GM19372 (cell line): ENCODE results near the gene GOLGA2.

Experiments
- ATAC-seq: cut with Tn5 transposase; IDR thresholded peaks from one replicate; pipeline ENCODE4 v1.9.1; 2021; ENCODE audit warnings: mild to moderate bottlenecking, low read depth, moderate library complexity; ENCODE audit not compliant: unreplicated experiment

The GOLGA2 gene, protein sequence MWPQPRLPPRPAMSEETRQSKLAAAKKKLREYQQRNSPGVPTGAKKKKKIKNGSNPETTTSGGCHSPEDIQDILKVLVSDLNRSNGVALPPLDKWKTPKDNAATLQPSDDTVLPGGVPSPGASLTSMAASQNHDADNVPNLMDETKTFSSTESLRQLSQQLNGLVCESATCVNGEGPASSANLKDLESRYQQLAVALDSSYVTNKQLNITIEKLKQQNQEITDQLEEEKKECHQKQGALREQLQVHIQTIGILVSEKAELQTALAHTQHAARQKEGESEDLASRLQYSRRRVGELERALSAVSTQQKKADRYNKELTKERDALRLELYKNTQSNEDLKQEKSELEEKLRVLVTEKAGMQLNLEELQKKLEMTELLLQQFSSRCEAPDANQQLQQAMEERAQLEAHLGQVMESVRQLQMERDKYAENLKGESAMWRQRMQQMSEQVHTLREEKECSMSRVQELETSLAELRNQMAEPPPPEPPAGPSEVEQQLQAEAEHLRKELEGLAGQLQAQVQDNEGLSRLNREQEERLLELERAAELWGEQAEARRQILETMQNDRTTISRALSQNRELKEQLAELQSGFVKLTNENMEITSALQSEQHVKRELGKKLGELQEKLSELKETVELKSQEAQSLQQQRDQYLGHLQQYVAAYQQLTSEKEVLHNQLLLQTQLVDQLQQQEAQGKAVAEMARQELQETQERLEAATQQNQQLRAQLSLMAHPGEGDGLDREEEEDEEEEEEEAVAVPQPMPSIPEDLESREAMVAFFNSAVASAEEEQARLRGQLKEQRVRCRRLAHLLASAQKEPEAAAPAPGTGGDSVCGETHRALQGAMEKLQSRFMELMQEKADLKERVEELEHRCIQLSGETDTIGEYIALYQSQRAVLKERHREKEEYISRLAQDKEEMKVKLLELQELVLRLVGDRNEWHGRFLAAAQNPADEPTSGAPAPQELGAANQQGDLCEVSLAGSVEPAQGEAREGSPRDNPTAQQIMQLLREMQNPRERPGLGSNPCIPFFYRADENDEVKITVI

DNA sequence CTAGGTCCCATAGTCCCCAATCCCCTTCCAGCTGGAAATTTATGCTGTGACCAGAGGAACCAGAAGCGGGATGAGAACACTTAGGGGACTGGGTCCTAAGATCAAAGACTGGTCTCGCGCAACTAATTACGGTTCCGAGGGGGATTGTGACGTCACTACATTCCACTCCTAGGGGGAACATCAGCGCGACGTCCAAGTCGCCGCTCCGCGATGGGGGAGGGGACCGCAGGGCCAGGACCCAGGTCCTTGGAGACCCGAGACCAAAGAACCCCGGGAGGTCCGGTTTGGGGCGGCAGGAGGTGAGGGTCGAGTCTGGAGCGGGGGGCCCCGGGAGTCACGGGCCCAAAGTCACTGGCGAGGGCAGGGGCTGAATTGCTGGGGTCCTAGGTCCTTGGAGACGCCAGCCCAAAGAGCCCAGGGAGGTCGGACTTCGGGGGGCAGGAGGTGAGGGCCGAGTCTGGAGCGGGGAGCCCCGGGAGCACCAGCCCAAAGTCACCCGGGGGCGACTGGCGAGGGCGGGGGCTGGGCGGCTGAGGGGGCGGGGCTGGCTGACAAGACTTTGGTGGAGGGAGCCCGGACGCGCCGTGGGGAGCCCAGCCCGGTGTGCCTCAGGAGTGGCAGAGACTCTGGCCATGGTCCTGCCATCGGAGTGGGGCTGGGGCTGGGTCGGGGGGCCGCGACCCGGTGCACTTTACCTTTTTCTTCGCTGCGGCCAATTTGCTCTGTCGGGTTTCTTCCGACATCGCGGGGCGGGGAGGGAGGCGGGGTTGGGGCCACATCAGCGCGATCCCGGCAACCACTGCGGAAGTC lies at the start of gene GOLGA2:
Gene GOLGA2, minus strand, starts transcription at position 810 of the 810 bp plus-strand sequence. Its CDS starts 31 bp downstream, at position 779.
- peak; percentile 41 for ATAC-seq

DNA sequence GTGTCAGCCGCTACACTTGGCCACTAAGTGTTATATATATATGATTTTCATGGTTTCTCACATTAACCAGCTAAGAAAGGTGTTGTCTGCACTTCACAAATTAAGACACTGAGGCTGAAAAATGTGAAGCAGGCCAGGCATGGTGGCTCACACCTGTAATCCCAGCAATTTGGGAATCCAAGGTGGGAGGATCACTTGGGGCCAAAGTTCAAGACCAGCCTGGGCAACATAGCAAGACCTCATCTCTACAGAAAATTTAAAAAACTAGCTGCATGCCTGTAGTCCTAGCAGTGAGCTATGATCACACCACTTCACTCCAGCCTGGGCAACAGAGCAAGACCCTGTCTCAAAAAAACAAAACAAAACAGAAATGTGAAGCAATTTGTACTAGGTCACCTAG lies 48.6 kb upstream of the GOLGA2 start:
- ATAC-seq: no peak

DNA sequence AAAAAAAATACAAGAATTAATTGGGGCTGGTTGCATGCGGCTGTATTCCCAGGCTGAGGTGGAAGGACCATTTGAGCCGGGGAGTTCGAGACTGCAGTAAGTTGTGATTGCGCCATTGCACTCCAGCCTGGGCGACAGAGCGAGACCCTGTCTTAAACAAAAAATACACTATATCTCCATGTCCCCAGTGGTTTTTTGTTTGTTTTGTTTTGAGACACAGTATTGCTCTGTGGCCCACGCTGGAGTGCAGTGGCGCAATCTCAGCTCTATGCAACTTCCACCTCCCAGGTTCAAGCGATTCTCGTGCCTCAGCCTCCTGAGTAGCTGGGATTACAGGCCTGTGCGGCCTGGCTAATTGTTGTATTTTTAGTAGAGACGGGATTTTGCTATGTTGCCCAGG lies 48.0 kb upstream of the GOLGA2 start:
- ATAC-seq: no peak

DNA sequence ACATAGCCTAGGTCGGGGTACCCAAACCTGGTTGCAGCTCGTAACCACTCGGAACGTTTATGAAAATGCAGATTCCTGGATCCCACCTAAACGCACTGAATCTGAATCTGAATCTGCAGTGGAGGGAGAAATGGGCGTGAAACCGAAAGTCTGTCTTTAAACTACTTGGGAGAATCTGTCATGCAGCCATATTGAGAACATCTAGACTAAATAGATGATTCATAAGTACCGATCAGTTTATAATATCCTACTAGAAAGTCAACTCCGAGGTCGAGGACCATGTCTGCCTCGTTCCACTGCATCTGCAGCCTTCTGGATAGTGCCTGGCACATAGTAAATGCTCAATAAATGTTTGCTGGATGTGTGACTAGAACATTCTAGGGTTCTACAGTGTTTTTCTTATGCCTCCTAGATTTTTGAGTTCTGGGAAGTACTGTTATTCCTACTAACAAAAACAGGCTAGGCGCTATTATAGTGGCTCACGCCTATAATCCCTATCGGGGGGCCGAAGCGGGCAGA lies 47.5 kb upstream of the GOLGA2 start:
- ATAC-seq: no peak

DNA sequence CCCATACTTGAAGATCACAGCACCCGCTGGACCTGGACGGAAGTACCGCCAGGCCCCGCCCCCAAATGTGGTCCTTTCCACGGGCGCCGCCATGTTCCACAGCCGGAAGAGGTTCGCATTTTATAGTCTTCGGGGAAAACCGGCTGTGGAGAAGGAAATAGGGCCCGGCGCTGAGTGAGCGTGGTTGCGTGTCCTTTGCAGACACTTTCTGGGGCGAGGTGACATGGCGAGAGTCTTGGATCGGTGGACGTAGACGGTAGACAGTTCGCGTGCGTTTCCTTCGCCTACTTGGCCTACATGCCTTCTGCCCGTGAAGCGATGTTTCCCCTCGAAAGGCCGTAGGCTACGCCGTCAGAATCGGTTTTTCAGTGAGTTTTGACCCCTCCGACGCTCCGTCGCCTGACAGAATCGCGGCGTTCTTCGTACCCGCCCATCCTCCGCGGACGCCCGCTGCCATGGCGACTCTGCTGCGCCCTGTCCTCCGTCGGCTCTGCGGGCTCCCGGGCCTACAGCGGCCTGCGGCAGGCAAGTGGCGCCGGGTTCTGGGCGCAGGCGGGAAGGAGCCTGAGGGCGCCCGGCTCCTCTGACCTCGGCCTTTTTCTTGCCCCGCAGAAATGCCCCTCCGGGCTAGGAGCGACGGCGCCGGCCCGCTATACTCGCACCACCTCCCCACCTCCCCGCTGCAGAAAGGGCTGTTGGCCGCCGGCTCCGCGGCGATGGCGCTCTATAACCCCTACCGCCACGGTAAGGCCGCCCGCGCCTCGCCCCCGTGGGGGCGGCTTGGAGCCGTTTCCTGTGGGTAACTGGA lies 46.8 kb upstream of the GOLGA2 start, which contains the start of the genes COQ4 and TRUB2:
Gene COQ4, plus strand, starts transcription at position 436 of the 808 bp plus-strand sequence. Its CDS starts 20 bp downstream, at position 456.
Gene TRUB2, minus strand, starts transcription at position 44 of the 808 bp plus-strand sequence. Its CDS starts 39 bp downstream, at position 5.
- peak; percentile 83 for ATAC-seq

DNA sequence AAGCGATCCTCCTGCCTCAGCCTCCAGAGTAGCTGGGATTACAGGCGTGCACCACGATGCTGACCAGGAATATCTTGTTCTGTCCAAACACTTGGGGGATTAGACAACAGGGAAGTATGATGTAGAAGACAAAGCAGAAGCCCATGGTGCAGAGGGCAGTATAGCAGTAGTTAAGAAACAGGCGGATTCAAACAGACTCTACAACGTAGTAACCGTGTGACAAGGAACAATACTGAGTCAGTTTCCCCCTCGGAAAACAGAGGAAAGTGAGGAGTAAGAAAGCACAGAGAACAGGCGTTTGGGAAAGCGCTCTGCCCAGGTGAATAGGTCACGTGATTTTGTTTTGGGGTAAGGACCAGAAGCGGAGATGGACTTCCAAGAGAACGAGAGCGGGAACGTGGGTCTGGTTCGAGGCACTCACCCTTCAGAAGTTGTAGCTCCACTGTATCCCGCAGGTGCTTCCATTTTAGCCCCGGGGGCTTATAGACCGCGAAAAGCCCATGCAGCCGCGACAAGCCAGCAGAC lies 46.1 kb upstream of the GOLGA2 start:
- ATAC-seq: peak; percentile 3

DNA sequence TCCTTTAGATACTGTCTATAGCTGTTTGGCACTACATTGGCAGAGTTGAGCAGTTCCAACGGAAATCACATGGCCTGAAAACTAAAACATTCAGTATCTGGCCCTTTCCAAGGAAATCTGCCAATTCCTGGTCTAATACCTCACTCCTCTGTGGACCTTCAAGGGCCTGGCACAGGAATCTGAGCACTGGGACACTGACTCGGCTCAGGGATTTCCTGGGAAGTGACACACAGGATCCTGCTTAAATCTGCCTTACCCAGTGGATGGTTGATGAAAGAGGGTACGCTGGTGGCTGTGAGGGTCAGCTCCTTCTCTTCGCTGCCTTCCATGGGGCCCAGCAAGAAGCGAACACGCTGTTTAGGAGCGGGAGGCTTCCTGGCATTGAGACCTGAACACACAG lies 45.5 kb upstream of the GOLGA2 start:
- no peak for ATAC-seq

DNA sequence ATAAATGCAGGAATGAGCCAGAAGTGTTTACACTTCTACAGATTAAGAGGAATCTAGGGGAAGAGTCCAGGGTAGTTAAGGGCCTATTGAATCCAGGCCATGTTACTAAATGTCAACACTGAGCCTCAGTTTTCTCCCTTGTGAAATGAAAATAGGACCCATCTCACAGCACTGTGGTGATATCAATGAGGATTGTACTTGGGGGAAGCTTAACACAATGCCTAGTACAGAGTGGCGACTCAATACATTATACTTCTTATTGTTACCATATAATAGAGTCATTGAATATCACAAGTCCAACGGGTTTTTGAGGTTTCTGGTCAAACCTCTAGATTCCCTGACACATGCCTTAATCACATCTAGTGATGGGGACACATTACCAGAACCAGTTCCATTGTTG lies 41.8 kb upstream of the GOLGA2 start:
- no peak for ATAC-seq

DNA sequence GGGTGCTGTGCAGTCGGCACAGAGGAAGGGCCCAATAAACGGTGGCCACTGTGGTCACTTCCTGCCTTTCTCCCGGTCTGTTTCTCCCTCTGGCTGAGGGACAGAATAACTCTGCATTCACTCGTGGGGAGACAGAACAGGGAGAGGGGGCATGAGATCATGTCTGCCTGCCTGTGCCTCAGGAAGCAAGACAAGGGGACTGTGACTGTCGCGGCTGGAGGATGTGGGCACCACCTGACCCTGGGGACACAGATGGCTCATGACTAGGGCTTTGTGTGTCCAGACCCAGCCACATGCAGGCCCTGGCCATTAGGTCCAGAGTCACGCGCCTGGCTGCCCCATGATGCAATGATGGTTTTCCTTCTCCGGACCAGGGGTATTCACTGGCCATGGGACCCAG lies 40.6 kb upstream of the GOLGA2 start:
- ATAC-seq: no peak

DNA sequence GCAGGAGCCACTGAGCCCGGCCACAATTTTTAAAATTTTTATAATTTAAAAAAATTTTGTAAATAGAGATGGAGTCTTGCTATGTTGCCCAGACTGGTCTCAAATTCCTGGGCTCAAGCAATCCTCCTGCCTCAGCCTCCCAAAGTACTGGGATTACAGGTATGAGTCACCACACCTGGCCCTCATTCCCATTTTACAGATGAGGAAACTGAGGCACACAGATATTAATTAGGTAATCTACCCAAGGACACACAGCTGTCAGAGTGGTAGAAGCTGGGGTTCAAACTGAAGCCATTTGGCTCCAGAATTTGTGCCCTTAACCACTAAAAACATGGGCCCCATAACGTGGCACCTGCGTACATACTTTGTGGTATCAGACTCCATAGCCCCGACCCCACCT lies 38.9 kb upstream of the GOLGA2 start:
- no peak for ATAC-seq

DNA sequence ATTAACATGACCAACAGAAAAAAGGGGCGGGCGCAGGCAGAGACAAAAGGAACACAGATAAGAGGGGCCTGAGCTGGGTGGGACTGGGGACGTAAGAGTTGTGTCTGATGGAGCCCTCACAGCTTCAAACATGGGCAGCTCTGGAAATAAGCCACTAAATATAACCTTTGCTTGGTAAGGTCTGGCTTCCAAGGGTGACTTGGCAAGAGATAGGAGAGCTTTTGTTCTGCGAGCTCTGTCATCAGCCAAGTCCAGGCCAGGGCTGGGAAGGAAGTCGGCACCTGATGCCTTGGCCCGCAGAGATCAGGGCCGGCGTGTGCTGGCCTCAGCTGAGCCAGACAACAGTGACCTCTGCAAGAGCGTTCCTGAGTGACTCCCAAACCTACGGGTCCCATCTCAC lies 34.7 kb upstream of the GOLGA2 start:
- no peak for ATAC-seq

DNA sequence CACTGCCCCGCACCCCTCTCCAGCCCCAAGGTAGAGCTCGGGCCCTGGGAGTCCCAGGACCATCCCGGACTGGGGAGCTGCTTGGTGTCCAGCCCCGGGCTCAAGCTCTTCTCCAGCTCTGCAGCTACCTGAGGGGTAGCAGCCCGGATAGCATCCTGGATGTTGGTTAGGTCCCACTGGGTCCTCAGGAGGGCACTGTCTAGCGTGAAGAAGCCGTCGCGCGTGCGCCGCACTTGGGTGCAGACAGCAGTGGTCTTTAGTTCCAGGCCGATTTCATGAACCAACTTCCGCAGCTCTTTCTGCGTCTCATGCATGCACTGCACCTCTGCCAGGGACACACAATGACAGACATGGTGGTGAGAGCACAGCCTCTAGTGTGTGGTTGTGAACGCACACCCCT lies 33.7 kb upstream of the GOLGA2 start:
- no peak for ATAC-seq

DNA sequence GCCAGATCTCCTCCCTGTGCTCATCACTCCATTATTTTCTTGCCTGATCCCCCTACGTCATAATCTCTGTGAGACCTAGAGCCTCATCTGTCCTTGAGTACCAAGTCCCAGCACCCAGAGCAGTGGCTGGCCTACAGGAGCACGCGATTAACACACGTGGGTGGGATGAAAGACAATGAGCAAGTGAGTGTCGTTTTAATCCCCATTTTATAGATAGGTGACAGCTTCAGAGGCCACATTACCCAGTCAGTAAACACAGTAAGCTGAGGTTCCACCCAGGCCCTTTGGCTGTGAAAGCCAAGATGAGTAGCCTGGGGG lies 29.1 kb upstream of the GOLGA2 start:
- no peak for ATAC-seq

DNA sequence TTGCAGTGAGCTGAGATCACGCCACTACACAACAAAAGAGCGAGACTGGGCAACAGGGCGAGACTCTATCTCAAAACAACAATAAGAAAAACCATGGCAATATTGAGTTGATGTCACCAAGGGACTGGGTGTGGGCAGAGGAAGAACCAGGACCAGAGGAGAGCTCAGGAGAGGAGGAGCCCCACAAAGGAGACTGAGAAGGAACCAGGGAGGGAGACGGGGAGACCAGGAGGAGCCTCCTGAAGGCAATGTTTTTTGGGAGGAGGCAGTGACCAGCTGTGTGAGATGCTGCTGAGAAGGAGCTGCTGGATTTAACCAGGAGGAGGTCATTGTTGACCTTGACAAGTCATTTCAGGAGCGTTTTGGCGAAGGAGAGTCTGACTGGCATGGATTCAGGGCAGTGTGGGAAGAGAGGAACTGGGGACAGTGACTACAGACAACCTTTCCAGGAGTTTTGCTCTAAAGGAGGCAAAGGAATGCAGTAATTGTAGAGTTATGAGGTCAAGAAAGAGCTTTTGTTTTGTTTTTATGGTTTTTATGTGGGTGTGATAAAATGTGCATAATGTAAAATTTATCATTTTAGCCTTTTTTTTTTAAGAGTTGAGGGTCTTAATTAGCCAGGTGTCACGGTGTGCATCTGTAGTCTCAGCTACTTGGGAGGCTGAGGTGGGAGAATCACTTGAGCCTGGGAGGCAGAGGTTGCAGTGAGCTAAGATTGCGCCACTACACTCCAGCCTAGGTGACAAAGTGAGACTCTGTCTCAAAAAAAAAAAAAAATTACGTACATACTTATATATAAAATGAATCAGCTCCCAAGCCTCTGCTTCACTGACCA lies 28.5 kb upstream of the GOLGA2 start:
- ATAC-seq: no peak

DNA sequence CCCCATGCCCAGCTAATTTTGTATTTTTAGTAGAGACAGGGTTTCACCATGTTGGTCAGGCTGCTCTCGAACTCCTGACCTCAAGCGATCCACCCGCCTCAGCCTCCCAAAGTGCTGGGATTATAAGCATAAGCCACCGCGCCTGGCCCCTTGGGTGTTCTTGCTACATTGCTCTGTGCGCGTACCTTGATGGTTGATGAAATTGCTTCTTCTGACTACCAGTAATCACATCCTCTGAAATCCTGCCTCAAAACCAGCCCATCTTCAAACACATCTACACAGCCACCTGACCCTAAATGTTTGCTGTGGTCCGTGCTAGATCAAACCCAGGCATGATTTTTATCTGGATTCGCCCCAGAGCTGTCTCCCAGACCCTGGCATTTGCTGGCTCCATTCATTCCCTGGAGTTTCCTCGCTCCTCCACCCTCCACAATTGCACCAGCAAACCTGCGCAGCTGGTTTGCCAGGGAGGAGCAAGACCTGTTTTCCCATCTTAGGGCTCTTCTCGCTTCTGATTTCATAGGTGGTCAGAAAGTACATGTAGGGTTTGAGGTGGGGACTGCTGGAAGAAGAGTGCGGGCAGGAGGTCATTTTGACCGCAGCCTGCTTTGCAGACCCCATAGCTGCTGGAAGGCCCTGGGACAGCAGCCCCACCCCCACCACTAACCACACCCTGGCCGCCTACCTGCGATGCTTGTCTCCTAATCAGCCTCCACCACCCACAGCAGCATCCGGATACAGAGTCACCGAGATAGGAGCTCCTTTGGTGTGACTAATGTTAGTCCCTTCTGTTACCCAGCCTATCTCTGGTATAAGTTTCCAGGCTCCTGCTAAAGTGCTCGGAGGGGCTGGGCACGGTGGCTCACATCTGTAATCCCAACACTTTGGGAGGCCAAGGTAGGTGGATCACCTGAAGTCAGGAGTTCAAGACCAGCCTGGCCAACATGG lies 23.0 kb upstream of the GOLGA2 start:
- no peak for ATAC-seq

DNA sequence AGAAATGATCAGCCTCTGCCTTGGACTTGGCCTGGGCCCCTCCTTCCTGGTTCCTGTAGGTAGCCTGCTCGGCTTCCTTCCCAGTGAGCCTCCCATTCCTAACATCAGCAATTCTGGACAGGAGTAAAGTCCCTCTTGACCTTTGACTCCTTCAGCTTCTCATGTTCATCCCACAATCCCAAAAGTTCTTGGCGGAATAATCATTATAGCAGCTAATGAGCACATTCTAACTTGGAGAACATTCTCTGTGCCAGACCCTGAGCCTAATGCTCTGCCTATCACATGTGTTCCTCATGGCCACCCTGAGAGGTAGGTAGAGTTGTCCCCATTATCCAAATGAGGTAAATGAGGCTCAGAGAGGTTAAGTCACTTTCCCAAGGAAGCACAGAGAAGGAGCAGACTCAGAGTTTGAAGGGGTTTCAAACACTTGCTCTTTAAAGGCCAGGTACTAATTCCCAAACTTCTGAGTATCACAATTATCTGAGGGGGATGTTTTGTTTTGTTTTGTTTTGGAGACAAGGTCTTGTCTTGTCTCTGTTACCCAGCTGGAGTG lies 21.5 kb upstream of the GOLGA2 start:
- ATAC-seq: no peak
